Rectal smooth muscle tissue (tissue), 1 donor: ENCODE results near the gene PCAT7.

ENCODE experiments used
- H3K27ac ChIP-seq: one replicate; pipeline ENCODE4 v1.7.0; 2013; ENCODE audit warnings: low read depth, low read length, inconsistent platforms
- H3K27me3 ChIP-seq: one replicate; pipeline ENCODE4 v1.7.0; 2013; ENCODE audit warnings: low read length; ENCODE audit not compliant: control insufficient read depth, insufficient read depth
- H3K36me3 ChIP-seq: one replicate; pipeline ENCODE4 v1.7.0; 2013; ENCODE audit warnings: low read length; ENCODE audit not compliant: control insufficient read depth, insufficient read depth
- H3K4me1 ChIP-seq: one replicate; pipeline ENCODE4 v1.7.0; 2013; ENCODE audit warnings: low read length; ENCODE audit not compliant: control insufficient read depth, insufficient read depth
- H3K4me3 ChIP-seq: one replicate; pipeline ENCODE4 v1.7.0; 2013; ENCODE audit warnings: low read length
- H3K9ac ChIP-seq: one replicate; pipeline ENCODE4 v1.7.0; 2013; ENCODE audit warnings: low read length

The PCAT7 gene

GRCh38 chr9:94593459-94594345 lies 38.8 kb downstream of the PCAT7 start, which contains the start of gene FBP2:
TSS of gene FBP2 (minus strand) at chr9:94593824. CDS start at chr9:94593726, 98 bp downstream.
- Histone ChIP-seq H3K9ac (no peak within 1 kb of the TSS), H3K4me1 (no peaks in the 10 kb centered on the region), H3K4me3 (no peak within 1 kb of the TSS), H3K36me3 (no peaks in the 10 kb centered on the region), H3K27me3 (no peaks in the 10 kb centered on the region), H3K27ac (no peak within 1 kb of the TSS)

GRCh38 chr9:94599102-94599501 lies 44.2 kb downstream of the PCAT7 start:
- Histone ChIP-seq H3K36me3 (no peaks in the 10 kb centered on the region), H3K4me1 (no peaks in the 10 kb centered on the region), H3K9ac (no peak overlapping the region), H3K27me3 (no peaks in the 10 kb centered on the region), H3K27ac (no peak overlapping the region), H3K4me3 (no peak overlapping the region)

- Histone ChIP-seq H3K9ac (no peak overlapping the region), H3K4me3 (no peak overlapping the region), H3K27me3 (no peaks in the 10 kb centered on the region), H3K27ac (no peak overlapping the region), H3K4me1 (no peaks in the 10 kb centered on the region), H3K36me3 (no peaks in the 10 kb centered on the region)
Observed at GRCh38 chr9:94600258-94600657, 45.4 kb downstream of the PCAT7 start.

- H3K27ac ChIP-seq = no peak overlapping the region
- no peaks in the 10 kb centered on the region for H3K4me1 ChIP-seq
- no peaks in the 10 kb centered on the region for H3K27me3 ChIP-seq
- no peak overlapping the region for H3K4me3 ChIP-seq
- H3K36me3 ChIP-seq = no peaks in the 10 kb centered on the region
- H3K9ac ChIP-seq = no peak overlapping the region
Observed at GRCh38 chr9:94600715-94601114, 45.8 kb downstream of the PCAT7 start.

GRCh38 chr9:94602666-94603065 lies 47.8 kb downstream of the PCAT7 start:
- Histone ChIP-seq H3K36me3 (no peaks in the 10 kb centered on the region), H3K9ac (no peak overlapping the region), H3K4me1 (no peaks in the 10 kb centered on the region), H3K27ac (no peak overlapping the region), H3K27me3 (no peaks in the 10 kb centered on the region), H3K4me3 (no peak overlapping the region)

- Histone ChIP-seq H3K27ac (no peak overlapping the region), H3K4me3 (peak overlapping the region; percentile 12), H3K27me3 (no peaks in the 10 kb centered on the region), H3K9ac (no peak overlapping the region), H3K4me1 (no peaks in the 10 kb centered on the region), H3K36me3 (no peaks in the 10 kb centered on the region)
Observed at GRCh38 chr9:94603259-94604160, 48.6 kb downstream of the PCAT7 start.

GRCh38 chr9:94606646-94607422 lies 52.0 kb downstream of the PCAT7 start:
- no peak overlapping the region for H3K9ac ChIP-seq
- no peaks in the 10 kb centered on the region for H3K4me1 ChIP-seq
- H3K27ac ChIP-seq = no peak overlapping the region
- no peaks in the 10 kb centered on the region for H3K27me3 ChIP-seq
- H3K4me3 ChIP-seq = no peak overlapping the region
- H3K36me3 ChIP-seq = no peaks in the 10 kb centered on the region

- H3K4me3 ChIP-seq = no peak overlapping the region
- no peak overlapping the region for H3K9ac ChIP-seq
- H3K27me3 ChIP-seq = no peaks in the 10 kb centered on the region
- no peaks in the 10 kb centered on the region for H3K36me3 ChIP-seq
- H3K4me1 ChIP-seq = no peaks in the 10 kb centered on the region
- no peak overlapping the region for H3K27ac ChIP-seq
Observed at GRCh38 chr9:94607423-94607691, 52.5 kb downstream of the PCAT7 start.

GRCh38 chr9:94610181-94610606 lies 55.3 kb downstream of the PCAT7 start:
- Histone ChIP-seq H3K9ac (no peak overlapping the region), H3K27me3 (no peaks in the 10 kb centered on the region), H3K4me3 (no peak overlapping the region), H3K27ac (no peak overlapping the region), H3K4me1 (no peaks in the 10 kb centered on the region), H3K36me3 (no peaks in the 10 kb centered on the region)

GRCh38 chr9:94611638-94612068 lies 56.8 kb downstream of the PCAT7 start:
- no peaks in the 10 kb centered on the region for H3K27me3 ChIP-seq
- no peaks in the 10 kb centered on the region for H3K36me3 ChIP-seq
- no peaks in the 10 kb centered on the region for H3K4me1 ChIP-seq
- H3K9ac ChIP-seq = no peak overlapping the region
- H3K27ac ChIP-seq = no peak overlapping the region
- H3K4me3 ChIP-seq = no peak overlapping the region

GRCh38 chr9:94612071-94612470 lies 57.2 kb downstream of the PCAT7 start:
- Histone ChIP-seq H3K9ac (no peak overlapping the region), H3K27ac (no peak overlapping the region), H3K4me1 (no peaks in the 10 kb centered on the region), H3K4me3 (no peak overlapping the region), H3K27me3 (no peaks in the 10 kb centered on the region), H3K36me3 (no peaks in the 10 kb centered on the region)

GRCh38 chr9:94613003-94613402 lies 58.1 kb downstream of the PCAT7 start:
- H3K36me3 ChIP-seq = no peaks in the 10 kb centered on the region
- no peak overlapping the region for H3K27ac ChIP-seq
- no peaks in the 10 kb centered on the region for H3K27me3 ChIP-seq
- H3K9ac ChIP-seq = no peak overlapping the region
- H3K4me1 ChIP-seq = no peaks in the 10 kb centered on the region
- H3K4me3 ChIP-seq = no peak overlapping the region
